Globus pallidus (tissue), 1 donor: ENCODE results near the gene SPATA21.
"Not testable (repeated sequence)": the region's sequence is repeated elsewhere in the genome, so short reads cannot be mapped to it uniquely, and the experiment has no call there.

ENCODE experiments used
- DNase-seq: peaks from one replicate; pipeline ENCODE4 v3.0.0-alpha.2; 2015; ENCODE audit warnings: low spot score

Gene SPATA21

GRCh38 chr1:16383888-16384287, 53.3 kb downstream of the SPATA21 start:
- no peak for DNase-seq

- no peak for DNase-seq
Measured at GRCh38 chr1:16380868-16381267, 56.4 kb downstream of the SPATA21 start.

GRCh38 chr1:16378443-16378842, 58.8 kb downstream of the SPATA21 start:
- DNase-seq = no peak

- DNase-seq = no peak
Measured at GRCh38 chr1:16376971-16377370, 60.3 kb downstream of the SPATA21 start.

GRCh38 chr1:16375521-16376340, 61.5 kb downstream of the SPATA21 start:
- DNase-seq = no peak

GRCh38 chr1:16374266-16374665, 63.0 kb downstream of the SPATA21 start:
- no peak for DNase-seq

- DNase-seq = no peak
Measured at GRCh38 chr1:16372535-16373285, 64.5 kb downstream of the SPATA21 start.

- no peak for DNase-seq
Measured at GRCh38 chr1:16371725-16372124, 65.5 kb downstream of the SPATA21 start.

- DNase-seq = no peak
Measured at GRCh38 chr1:16369821-16370220, 67.4 kb downstream of the SPATA21 start.

GRCh38 chr1:16367968-16368890, 69.0 kb downstream of the SPATA21 start:
- no peak for DNase-seq

- peak; percentile 91 for DNase-seq
Measured at GRCh38 chr1:16367258-16367967, 69.8 kb downstream of the SPATA21 start.

- DNase-seq = peak; percentile 99
Measured at GRCh38 chr1:16366722-16367257, 70.4 kb downstream of the SPATA21 start, which contains the start of gene SZRD1. TSS of gene SZRD1 (plus strand) at chr1:16367242. CDS start at chr1:16367258, 16 bp downstream.

- not testable (repeated sequence) for DNase-seq
Measured at GRCh38 chr1:16365146-16365498, 72.1 kb downstream of the SPATA21 start.

- no peak for DNase-seq
Measured at GRCh38 chr1:16356867-16357266, 80.4 kb downstream of the SPATA21 start.

- DNase-seq = no peak
Measured at GRCh38 chr1:16354619-16355018, 82.6 kb downstream of the SPATA21 start.

GRCh38 chr1:16352842-16353535, 84.2 kb downstream of the SPATA21 start:
- DNase-seq = no peak

GRCh38 chr1:16351994-16352841, 85.0 kb downstream of the SPATA21 start, which contains the start of gene FBXO42:
TSS of gene FBXO42 (minus strand) at chr1:16352480. CDS start at chr1:16315418, 37,062 bp downstream.
- peak; percentile 90 for DNase-seq

GRCh38 chr1:16351456-16351993, 85.7 kb downstream of the SPATA21 start:
- DNase-seq = no peak

GRCh38 chr1:16349847-16350406, 87.3 kb downstream of the SPATA21 start:
- DNase-seq = no peak
